ENCODE results near the gene WDHD1.

GRCh38 chr14:54955143-54955542 lies 71.8 kb downstream of the WDHD1 start:
- TF ChIP-seq CTCF (IDR thresholded peaks at IDR 0.05; ENCODE audit: low read length) (no peak), EZH2 (optimal IDR thresholded peaks at IDR 0.05; ENCODE audit: low read depth, low read length) (no peak)
